AG09309 (cell line): ENCODE data around the gene PRDM16.

Source experiments
- DNase-seq: peaks from one replicate; pipeline ENCODE4 v3.0.0-alpha.2; 2010; ENCODE audit warnings: low read depth
- H3K4me3 ChIP-seq: 2 replicates; pipeline ENCODE4 v1.5.1; 2011; ENCODE audit warnings: mild to moderate bottlenecking, low read depth, low read length, moderate library complexity; ENCODE audit not compliant: control insufficient read depth
- TF ChIP-seq, protein P1 (sequence below): IDR thresholded peaks from 2 replicates; pipeline ENCODE4 v1.5.1; 2011; ENCODE audit warnings: mild to moderate bottlenecking, low read depth, low read length, inconsistent platforms; ENCODE audit not compliant: insufficient read depth, control insufficient read depth; ENCODE audit errors: missing control alignments

PRDM16 gene

DNA sequence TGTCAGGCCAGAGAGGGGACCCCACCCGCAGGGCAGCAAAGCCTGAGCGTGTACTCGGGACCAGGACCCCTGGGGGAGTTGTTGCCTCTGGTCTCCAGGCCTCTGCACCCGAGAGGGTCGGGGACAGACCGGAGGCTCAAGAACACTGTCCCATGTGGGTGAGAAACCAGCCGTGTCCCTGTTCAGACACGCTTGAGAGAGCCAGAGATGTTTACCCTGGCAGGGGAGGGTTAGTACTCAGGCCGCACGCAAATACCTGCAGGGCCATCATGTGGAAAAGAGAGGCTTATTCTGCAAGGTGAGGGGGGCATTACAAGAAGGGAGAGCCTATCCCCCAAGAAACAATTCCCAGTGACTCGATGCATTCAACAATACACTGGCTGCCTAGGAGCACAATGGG lies 311.5 kb downstream of the PRDM16 start:
- H3K4me3 ChIP-seq: no peak overlapping the region
- no peak for DNase-seq
- TF ChIP-seq, protein P1, sequence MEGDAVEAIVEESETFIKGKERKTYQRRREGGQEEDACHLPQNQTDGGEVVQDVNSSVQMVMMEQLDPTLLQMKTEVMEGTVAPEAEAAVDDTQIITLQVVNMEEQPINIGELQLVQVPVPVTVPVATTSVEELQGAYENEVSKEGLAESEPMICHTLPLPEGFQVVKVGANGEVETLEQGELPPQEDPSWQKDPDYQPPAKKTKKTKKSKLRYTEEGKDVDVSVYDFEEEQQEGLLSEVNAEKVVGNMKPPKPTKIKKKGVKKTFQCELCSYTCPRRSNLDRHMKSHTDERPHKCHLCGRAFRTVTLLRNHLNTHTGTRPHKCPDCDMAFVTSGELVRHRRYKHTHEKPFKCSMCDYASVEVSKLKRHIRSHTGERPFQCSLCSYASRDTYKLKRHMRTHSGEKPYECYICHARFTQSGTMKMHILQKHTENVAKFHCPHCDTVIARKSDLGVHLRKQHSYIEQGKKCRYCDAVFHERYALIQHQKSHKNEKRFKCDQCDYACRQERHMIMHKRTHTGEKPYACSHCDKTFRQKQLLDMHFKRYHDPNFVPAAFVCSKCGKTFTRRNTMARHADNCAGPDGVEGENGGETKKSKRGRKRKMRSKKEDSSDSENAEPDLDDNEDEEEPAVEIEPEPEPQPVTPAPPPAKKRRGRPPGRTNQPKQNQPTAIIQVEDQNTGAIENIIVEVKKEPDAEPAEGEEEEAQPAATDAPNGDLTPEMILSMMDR: no peak

DNA sequence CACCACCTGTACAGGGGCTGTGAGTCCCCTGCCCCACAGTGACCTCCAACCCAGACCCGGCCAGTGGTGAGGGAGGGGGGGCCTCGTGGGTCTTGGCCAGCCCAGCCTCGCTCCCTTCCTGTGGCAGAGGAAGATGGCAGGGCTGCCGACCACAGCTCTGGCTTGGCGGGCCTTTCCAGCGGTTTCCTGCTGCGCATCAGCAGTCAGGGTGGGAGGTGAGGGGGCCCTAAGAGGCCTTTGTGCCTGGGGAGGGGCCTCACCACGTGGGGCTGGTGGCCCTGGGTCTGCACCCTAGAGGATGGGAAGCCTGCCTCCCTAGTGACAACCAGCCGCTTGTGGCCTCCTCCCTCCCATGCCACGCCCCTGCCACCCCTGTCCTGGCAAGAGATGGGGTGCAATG lies 312.9 kb downstream of the PRDM16 start:
- no peak for DNase-seq
- TF ChIP-seq, protein P1: no peak
- H3K4me3 ChIP-seq: no peak overlapping the region

DNA sequence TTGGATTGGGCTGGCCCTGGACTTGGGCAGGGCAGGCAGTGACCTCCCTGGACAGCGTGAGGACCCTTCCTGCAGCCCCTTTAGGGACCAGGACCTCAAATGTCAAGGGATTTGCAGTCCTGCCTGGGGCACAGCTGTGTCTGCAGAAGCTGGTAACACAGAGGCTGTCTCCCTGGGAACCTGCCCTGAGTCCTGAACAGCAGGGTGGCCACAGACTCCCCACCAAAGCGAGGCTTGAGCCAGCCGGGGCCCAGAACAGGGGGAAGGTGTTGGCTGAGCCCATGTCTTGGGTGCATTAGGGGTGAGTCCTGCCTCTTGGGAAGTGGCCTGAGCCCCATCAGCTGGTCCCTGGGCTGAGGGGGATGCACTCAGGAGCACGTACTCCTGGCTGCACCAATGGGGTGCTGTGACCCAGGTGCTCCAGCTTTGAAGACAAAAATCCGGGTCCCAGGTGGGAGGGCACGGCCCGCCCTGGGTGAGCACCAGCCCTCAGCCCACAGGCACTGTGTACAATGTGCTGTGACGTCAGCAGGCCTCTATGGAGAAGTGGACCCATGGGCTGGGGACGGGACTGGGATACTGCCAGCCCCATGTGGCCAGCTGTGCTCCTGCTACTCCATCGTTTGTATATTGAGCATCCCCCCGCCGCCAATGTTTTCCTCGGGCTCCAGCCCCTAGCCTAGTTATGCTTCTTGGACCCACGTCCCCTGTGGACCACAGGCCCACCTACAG lies 313.5 kb downstream of the PRDM16 start:
- TF ChIP-seq, protein P1: no peak
- no peak overlapping the region for H3K4me3 ChIP-seq
- no peak for DNase-seq

DNA sequence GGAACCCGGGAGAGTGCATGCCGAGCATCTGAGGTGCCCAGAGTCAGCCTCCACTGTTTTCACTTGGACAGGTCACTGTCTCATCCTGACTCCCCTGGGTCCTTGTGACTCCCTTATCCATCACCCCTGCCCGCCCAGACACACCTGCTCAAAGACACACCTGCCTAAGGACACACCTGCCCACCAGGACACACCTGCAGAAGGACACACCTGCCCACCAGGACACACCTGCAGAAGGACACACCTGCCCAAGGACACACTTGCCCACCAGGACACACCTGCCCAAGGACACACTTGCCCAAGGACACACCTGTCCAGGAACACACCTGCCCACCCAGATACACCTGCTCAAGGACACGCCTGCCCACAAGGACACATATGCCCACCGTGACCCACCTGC lies 314.7 kb downstream of the PRDM16 start:
- TF ChIP-seq, protein P1: no peak
- no peak for DNase-seq
- H3K4me3 ChIP-seq: no peak overlapping the region

DNA sequence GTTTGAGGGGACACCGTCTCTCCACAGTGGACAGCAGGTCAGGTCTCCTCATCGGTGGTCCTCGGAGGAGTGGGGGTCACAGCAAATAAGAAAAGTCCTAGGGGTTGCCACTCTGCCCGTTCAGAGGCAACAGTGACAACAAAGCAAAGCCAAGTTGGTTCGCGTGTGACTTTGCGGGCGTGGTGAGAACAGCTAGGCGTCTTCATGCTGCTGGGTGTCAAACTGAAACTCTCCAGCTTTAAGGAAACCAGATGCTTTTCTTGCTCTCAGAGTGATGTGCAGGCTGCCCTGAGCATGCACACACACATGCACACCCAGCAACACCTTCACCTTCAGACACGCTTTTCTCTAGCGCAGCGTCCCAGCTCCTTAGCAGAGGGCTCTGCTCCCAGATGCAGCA lies 315.4 kb downstream of the PRDM16 start:
- DNase-seq: no peak
- TF ChIP-seq, protein P1: no peak
- H3K4me3 ChIP-seq: no peak overlapping the region

DNA sequence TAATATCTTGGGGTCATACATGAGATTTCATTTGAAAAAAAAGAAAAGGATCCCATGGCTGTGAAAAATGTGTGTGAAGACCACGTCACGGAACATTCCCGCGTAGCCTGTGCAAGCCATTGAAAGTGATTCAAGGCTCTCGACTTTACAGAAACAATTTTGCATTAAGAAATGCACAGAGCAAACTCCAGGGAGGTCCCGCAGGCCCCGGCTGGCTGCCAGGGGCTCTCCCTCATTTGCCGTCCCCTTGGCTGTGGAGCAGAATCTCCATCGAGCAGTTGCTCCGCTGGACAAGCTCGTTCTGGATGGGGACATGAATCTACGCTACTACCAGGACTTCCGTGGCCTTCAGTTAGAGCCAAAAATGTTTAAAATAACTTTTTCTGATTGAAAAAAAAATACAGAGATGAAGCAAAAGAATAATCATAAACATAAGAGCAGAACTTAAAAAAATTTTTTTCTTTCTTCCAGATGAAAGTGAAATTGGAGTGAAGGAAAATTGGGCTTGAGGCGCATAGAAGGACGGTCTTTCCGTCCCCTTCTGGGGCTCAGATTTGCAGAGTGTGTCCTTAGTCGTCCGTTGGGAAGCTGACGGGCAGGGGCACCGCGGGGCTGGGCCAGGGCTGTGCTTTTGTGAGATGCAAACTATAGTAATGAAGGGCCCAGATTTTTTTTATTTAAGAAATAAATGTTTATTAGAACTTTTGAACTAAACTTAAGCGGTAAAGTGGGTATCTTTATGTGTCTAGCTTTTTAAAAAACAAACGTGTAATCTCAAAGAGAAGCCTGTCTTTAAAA lies 317.4 kb downstream of the PRDM16 start:
- DNase-seq: no peak
- H3K4me3 ChIP-seq: no peak overlapping the region
- TF ChIP-seq, protein P1: no peak
